NCI-H1930 (cell line): Measurements from ENCODE around the gene ANKRD39.
"Not testable (repeated sequence)": the region's sequence is repeated elsewhere in the genome, so short reads cannot be mapped to it uniquely, and the experiment has no call there.

Source experiments
- DNase-seq, 2 experiments: peaks; one replicate each; lab custom pipeline; 2025; lab: John Stamatoyannopoulos, UW

The ANKRD39 gene

GRCh38 chr2:96870626-96871255 lies 12.9 kb upstream of the ANKRD39 start:
- no peak for DNase-seq

- DNase-seq, result peak; percentile 24 to 57
Measured at GRCh38 chr2:96869822-96870625, 12.2 kb upstream of the ANKRD39 start, which contains the start of gene SEMA4C. TSS of gene SEMA4C (minus strand) at chr2:96870080. CDS start at chr2:96867886, 2,194 bp downstream.

GRCh38 chr2:96869281-96869821 lies 11.5 kb upstream of the ANKRD39 start:
- peak; percentile 13 to 36 for DNase-seq

- peak; percentile 65 to 68 for DNase-seq
Measured at GRCh38 chr2:96868555-96869280, 10.9 kb upstream of the ANKRD39 start.

- no peak for DNase-seq
Measured at GRCh38 chr2:96867756-96868554, 10.1 kb upstream of the ANKRD39 start.

- no peak for DNase-seq
Measured at GRCh38 chr2:96866986-96867755, 9.4 kb upstream of the ANKRD39 start.

GRCh38 chr2:96866586-96866985 lies 8.8 kb upstream of the ANKRD39 start:
- DNase-seq, result no peak

GRCh38 chr2:96866149-96866548 lies 8.3 kb upstream of the ANKRD39 start:
- no peak for DNase-seq

- no peak for DNase-seq
Measured at GRCh38 chr2:96865654-96866053, 7.8 kb upstream of the ANKRD39 start.

GRCh38 chr2:96864343-96865091 lies 6.7 kb upstream of the ANKRD39 start:
- no peak for DNase-seq

GRCh38 chr2:96863575-96864342 lies 5.9 kb upstream of the ANKRD39 start:
- DNase-seq, result no peak

- not testable (repeated sequence) for DNase-seq
Measured at GRCh38 chr2:96863056-96863455, 5.2 kb upstream of the ANKRD39 start.

- DNase-seq, result no peak
Measured at GRCh38 chr2:96861074-96861473, 3.3 kb upstream of the ANKRD39 start.

- DNase-seq, result no peak
Measured at GRCh38 chr2:96860065-96861029, 2.5 kb upstream of the ANKRD39 start.

- DNase-seq, result no peak
Measured at GRCh38 chr2:96859681-96860064, 1.9 kb upstream of the ANKRD39 start.

- no peak for DNase-seq
Measured at GRCh38 chr2:96859099-96859649, 1.4 kb upstream of the ANKRD39 start.

GRCh38 chr2:96856776-96857666 lies 795 bp downstream of the ANKRD39 start:
- peak in 1 of 2 experiments; percentile 10 for DNase-seq
